GM13977 (cell line): ENCODE measurements around the gene REC114.
"Not testable (repeated sequence)": the region's sequence is repeated elsewhere in the genome, so short reads cannot be mapped to it uniquely, and the experiment has no call there.

Experiments
- DNase-seq: peaks from one replicate; pipeline ENCODE4 v3.0.0; 2012; ENCODE audit warnings: low spot score
- CTCF ChIP-seq: IDR thresholded peaks from 2 replicates; pipeline ENCODE4 v1.5.1; 2012; ENCODE audit warnings: mild to moderate bottlenecking, control low read depth; ENCODE audit not compliant: insufficient read depth; ENCODE audit errors: extremely low read depth, missing control alignments
- in situ Hi-C: fragments of 300-500 bp; cut with MboI; formaldehyde crosslinking; loops from one replicate; pipeline ENCODE4 v1.12.0; 2022; ENCODE audit warnings: low sequenced_read_pairs, low pct_unique_long_range_greater_than_20kb, mixed read lengths, inconsistent platforms; ENCODE audit not compliant: unreplicated experiment

The REC114 gene

GRCh38 chr15:73575636-73576247, 132.8 kb downstream of the REC114 start:
- no peak for DNase-seq
- TF ChIP-seq CTCF = no peak

GRCh38 chr15:73577593-73577992, 134.6 kb downstream of the REC114 start:
- in situ Hi-C loops, DNase-seq: not testable (repeated sequence)

More at GRCh38 chr15:73575636-73576247, 132.8 kb downstream of the REC114 start:
- in situ Hi-C loops = no loop called here

- DNase-seq = no peak
- TF ChIP-seq CTCF = no peak
- in situ Hi-C loops = no loop called here
Observed at GRCh38 chr15:73578026-73578425, 135.1 kb downstream of the REC114 start.

GRCh38 chr15:73582851-73583379, 140.0 kb downstream of the REC114 start:
- TF ChIP-seq CTCF = no peak

GRCh38 chr15:73583544-73583943, 140.6 kb downstream of the REC114 start:
- no peak for TF ChIP-seq CTCF
- in situ Hi-C loops = no loop called here
- no peak for DNase-seq

More at GRCh38 chr15:73582851-73583379, 140.0 kb downstream of the REC114 start:
- DNase-seq = no peak
- in situ Hi-C loops = no loop called here

- no peak for TF ChIP-seq CTCF
- DNase-seq = no peak
- in situ Hi-C loops = no loop called here
Observed at GRCh38 chr15:73584699-73585420, 141.9 kb downstream of the REC114 start.
